Psoas muscle (tissue), 8 donors: ENCODE measurements around the gene LHFPL3. TPM values are rescaled to one million over a fixed set of nuclear protein-coding genes. Genes with fewer than 3 reads are reported as not detected.

ENCODE experiments used
- ATAC-seq, 4 donors: fragments of 200-7000 bp; cut with Tn5 transposase; one replicate each; pipeline ENCODE4 v1.9.1; 2020; ENCODE audit warnings: moderate library complexity in 3 of 4, mild to moderate bottlenecking in 2 of 4
- DNase-seq, 2 donors: peaks; one replicate each; pipeline ENCODE4 v3.0.0-alpha.2; 2020
- H3K27ac ChIP-seq: fragments of 200-600 bp; one replicate; pipeline ENCODE4 v1.8.0; 2022
- H3K27me3 ChIP-seq, 3 donors: fragments of 200-600 bp in 1 of 3; one replicate each; pipeline versions ENCODE4 v1.6.1 to v1.8.0; 2013 to 2022; ENCODE audit warnings: low read length in 2 of 3, mild to moderate bottlenecking in 2 of 3, moderate library complexity in 1 of 3; ENCODE audit not compliant: insufficient read depth in 3 of 3
- H3K36me3 ChIP-seq, 2 donors: fragments of 200-600 bp in 1 of 2; one replicate each; pipeline versions ENCODE4 v1.6.1 to v1.8.0; 2013 to 2022; ENCODE audit warnings: low read depth in 1 of 2, mild to moderate bottlenecking in 1 of 2, moderate library complexity in 1 of 2; ENCODE audit not compliant: insufficient read depth in 1 of 2
- H3K4me1 ChIP-seq: fragments of 200-600 bp; one replicate; pipeline ENCODE4 v1.8.0; 2022
- H3K4me3 ChIP-seq: fragments of 200-600 bp; one replicate; pipeline ENCODE4 v1.8.0; 2022; ENCODE audit warnings: mild to moderate bottlenecking
- H3K9me3 ChIP-seq: fragments of 200-600 bp; one replicate; pipeline ENCODE4 v1.8.0; 2022
- CTCF ChIP-seq: fragments of 200-600 bp; IDR thresholded peaks from one replicate; pipeline ENCODE4 v1.8.0; 2022; ENCODE audit warnings: antibody characterized with exemption
- WGBS, 3 donors: extraction: QIAGEN DNeasy Blood & Tissue Kit; methylation state at CpG; one replicate each; pipeline versions ENCODE4 v1.1.6 to v1.1.7; 2013; 5-methylcytosine and 5-hydroxymethylcytosine counted together
- intact Hi-C, 2 donors: fragments of 100-400 bp; cut with DNase I; formaldehyde crosslinking; loops; one replicate each; pipeline versions ENCODE4 v1.11.0 to v1.14.2; 2022
- polyA plus RNA-seq, 3 donors: library from polyadenylated mRNA; stranded (reverse); fragments of 200-250 nt; gene quantifications; one replicate each; pipeline ENCODE4 v1.2.3, GENCODE V29; 2013
- total RNA-seq, 4 donors: library from RNA; stranded (reverse); fragmentation: NEBNext Ultra II Directional in 2 of 4; extraction: Animal tissue kit (Norgen Biotek cat#: 25700) in 2 of 4; gene quantifications; one replicate each; pipeline versions ENCODE4 v1.2.1 to v1.2.4, GENCODE V29; 2021 to 2023
- donor health status: healthy with polysubstance abuse.
- donor health status: DM: no; HTN: no; CAD: no; lungs with moderate emphysema.
- donor health status: Bipolar disorder and iron deficiency.
- donor health status: healthy.
- donor health status: DM: yes; HTN: yes; CAD: no.
- donor health status: DM: no; HTN: no; CAD: no.
- donor health status: DM: no; HTN: no; CAD: no.
- donor health status: DM: yes; HTN: yes; CAD: no.

Gene LHFPL3
- total and polyA plus RNA-seq, 7 donors = not detected

- Histone ChIP-seq H3K4me1 (no peaks in the 10 kb centered on the region), H3K4me3 (no peak overlapping the region), H3K9me3 (no peaks in the 10 kb centered on the region), H3K27me3 (peaks cover 0 to 12% (median 3%) of the 10 kb centered on the region in 3 donors), H3K27ac (no peak overlapping the region), H3K36me3 (no peaks in the 10 kb centered on the region)
- WGBS, 3 donors = 64 to 73% (median 66%) methylated on average over 3 of the region's 3 CpGs
- ATAC-seq (no peak), DNase-seq (no peak)
- intact Hi-C loops = no loop called here
- no peak for TF ChIP-seq CTCF
Measured at GRCh38 chr7:104838537-104839299, 510.3 kb downstream of the LHFPL3 start.

- Histone ChIP-seq H3K4me3 (no peak overlapping the region), H3K36me3 (no peaks in the 10 kb centered on the region), H3K27me3 (peaks cover 0 to 14% (median 3%) of the 10 kb centered on the region in 3 donors), H3K9me3 (no peaks in the 10 kb centered on the region), H3K4me1 (no peaks in the 10 kb centered on the region), H3K27ac (no peak overlapping the region)
- ATAC-seq (no peak), DNase-seq (no peak)
- intact Hi-C loops = no loop called here
- TF ChIP-seq CTCF = no peak
Measured at GRCh38 chr7:104839842-104840241, 511.4 kb downstream of the LHFPL3 start.

GRCh38 chr7:104841798-104842197 lies 513.4 kb downstream of the LHFPL3 start:
- 32 to 50% (median 43%) methylated on average over 1 of the region's 1 CpG for WGBS, 3 donors
- no peak for ATAC-seq
- intact Hi-C loops = loop anchor here in 1 of 2 donors (2.0 kb wide), 1 partner anchor 75 kb away; no protein-coding TSS in a partner anchor

GRCh38 chr7:104843198-104843597 lies 514.8 kb downstream of the LHFPL3 start:
- H3K36me3 ChIP-seq = no peaks in the 10 kb centered on the region
- DNase-seq (no peak), ATAC-seq (no peak)
- WGBS, 3 donors = 74 to 75% (median 74%) methylated on average over 5 of the region's 5 CpGs
- H3K27me3 ChIP-seq = peaks cover 0 to 23% (median 3%) of the 10 kb centered on the region in 3 donors
- no peaks in the 10 kb centered on the region for H3K9me3 ChIP-seq
- no peak overlapping the region for H3K27ac ChIP-seq
- no peak overlapping the region for H3K4me3 ChIP-seq
- no peaks in the 10 kb centered on the region for H3K4me1 ChIP-seq
- intact Hi-C loops = loop anchor here in 1 of 2 donors (2.0 kb wide), 1 partner anchor 74 kb away; no protein-coding TSS in a partner anchor
- no peak for TF ChIP-seq CTCF

More at GRCh38 chr7:104841798-104842197, 513.4 kb downstream of the LHFPL3 start:
- H3K4me1 ChIP-seq = no peaks in the 10 kb centered on the region
- H3K27me3 ChIP-seq = peaks cover 0 to 23% (median 3%) of the 10 kb centered on the region in 3 donors
- no peak for TF ChIP-seq CTCF
- H3K9me3 ChIP-seq = no peaks in the 10 kb centered on the region
- H3K36me3 ChIP-seq = no peaks in the 10 kb centered on the region
- no peak for DNase-seq
- H3K27ac ChIP-seq = no peak overlapping the region
- no peak overlapping the region for H3K4me3 ChIP-seq
